GM19372 (cell line): Measurements from ENCODE around the gene PPP1R1B.
"Not testable (repeated sequence)": the region's sequence is repeated elsewhere in the genome, so short reads cannot be mapped to it uniquely, and the experiment has no call there.

Experiments used
- ATAC-seq: cut with Tn5 transposase; IDR thresholded peaks from one replicate; pipeline ENCODE4 v1.9.1; 2021; ENCODE audit warnings: mild to moderate bottlenecking, low read depth, moderate library complexity; ENCODE audit not compliant: unreplicated experiment

The PPP1R1B gene

DNA sequence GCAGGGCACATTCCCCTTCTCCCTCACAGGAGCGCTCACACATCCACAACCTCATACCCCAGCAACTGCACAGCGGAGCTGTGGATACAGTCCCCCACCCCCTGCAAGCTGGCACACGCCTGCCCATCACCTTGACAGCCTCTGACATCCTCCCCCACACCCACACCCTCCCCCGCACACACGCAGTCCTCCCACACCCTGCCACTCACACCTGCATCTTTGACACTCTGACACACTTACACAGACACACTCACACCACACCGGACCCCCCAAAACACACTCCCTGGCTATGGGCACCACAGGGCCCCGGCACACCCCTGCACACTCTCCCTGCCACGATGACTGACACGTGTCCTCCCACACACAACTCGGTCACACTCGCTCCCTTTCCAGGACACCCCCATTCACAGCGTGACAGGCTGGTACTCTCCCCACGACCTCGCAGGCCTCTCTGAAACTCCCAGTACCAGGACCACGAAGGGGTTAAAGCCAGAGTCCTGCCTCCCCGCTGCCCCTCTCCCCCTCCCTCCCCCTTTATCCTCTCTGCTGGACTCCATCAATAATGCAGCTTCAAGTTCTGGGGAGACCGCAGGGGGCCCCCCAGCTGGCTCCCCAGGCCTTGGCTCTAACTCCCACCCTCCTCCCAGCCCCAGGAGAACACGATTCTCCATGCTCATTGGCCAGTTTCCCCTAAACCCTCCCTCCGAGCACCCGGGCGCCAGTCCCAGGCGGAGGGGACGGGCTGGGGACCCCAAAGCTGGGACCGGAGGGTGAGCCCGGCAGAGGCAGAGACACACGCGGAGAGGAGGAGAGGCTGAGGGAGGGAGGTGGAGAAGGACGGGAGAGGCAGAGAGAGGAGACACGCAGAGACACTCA lies at the start of gene PPP1R1B:
Gene PPP1R1B, plus strand, starts transcription at position 782 of the 876 bp plus-strand sequence. CDS start 441 bp downstream, outside the sequence.
- ATAC-seq, result no peak

- no peak for ATAC-seq
Observed at GRCh38 chr17:39578272-39578671, 48.5 kb upstream of the PPP1R1B start.

GRCh38 chr17:39579318-39580081 lies 47.3 kb upstream of the PPP1R1B start:
- no peak for ATAC-seq

DNA sequence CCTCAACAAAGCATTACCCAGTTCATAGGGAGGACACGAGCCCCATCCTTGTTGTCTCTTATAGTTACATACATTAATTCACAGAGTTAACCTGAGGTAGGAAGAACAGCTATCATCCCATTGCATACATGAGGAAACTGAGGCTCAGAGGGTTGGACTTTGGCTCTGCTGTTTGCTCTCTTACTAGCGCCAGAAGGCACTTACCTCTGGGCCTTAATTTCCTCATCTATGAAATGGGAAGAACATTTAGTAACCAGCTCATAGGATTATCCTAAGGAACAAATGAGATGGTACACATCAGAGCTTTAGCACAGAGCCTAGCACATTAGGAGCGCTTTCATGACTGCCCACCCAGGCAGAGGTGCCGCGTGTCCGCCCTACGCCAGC lies 46.7 kb upstream of the PPP1R1B start:
- no peak for ATAC-seq

GRCh38 chr17:39581071-39581758 lies 45.5 kb upstream of the PPP1R1B start:
- no peak for ATAC-seq

- ATAC-seq, result no peak
Observed at GRCh38 chr17:39581759-39582085, 45.0 kb upstream of the PPP1R1B start.

DNA sequence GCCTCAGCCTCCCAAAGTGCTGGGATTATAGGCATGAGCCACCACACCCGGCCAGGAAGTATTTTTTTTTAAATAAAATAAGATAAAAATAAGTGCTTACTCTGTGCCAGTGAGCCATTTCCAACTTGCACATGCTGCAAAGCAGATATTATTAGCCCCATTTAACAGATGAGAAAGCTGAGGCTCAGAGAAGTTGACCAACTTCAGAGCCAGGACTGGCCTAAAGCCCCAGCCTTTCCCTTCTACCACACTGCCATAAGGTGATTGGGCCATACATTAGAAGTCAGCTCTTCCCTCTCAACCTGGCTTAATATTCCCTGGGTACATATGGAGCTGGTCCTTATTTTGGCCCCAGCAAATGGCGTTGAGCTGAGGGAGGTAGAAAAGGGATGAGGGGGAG lies 44.1 kb upstream of the PPP1R1B start:
- no peak for ATAC-seq

GRCh38 chr17:39590180-39590579 lies 36.6 kb upstream of the PPP1R1B start:
- not testable (repeated sequence) for ATAC-seq

- no peak for ATAC-seq
Observed at GRCh38 chr17:39591958-39592954, 34.5 kb upstream of the PPP1R1B start.

- ATAC-seq, result no peak
Observed at GRCh38 chr17:39593371-39593770, 33.4 kb upstream of the PPP1R1B start.

DNA sequence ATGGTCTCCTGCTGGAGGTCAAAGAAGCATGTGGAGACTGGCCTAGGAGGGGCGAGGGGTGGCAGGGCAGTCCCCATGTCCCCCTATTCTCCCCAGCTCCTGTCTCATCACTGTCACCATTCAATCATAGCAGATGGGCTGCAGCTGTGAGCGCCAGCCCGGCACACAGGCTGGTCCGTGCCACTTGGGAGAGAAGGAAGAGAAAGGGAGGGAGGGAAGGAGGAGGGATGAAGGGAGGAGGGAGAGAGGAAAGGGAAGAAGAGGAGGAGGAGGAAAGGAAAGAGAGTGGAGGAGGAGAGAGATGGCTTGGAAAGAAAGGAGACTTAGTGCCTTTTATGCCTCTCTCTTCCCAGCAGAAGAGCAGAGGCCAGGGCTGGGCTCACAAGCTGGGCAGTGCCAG lies 31.5 kb upstream of the PPP1R1B start:
- ATAC-seq, result no peak

GRCh38 chr17:39595928-39596510 lies 30.7 kb upstream of the PPP1R1B start:
- no peak for ATAC-seq

DNA sequence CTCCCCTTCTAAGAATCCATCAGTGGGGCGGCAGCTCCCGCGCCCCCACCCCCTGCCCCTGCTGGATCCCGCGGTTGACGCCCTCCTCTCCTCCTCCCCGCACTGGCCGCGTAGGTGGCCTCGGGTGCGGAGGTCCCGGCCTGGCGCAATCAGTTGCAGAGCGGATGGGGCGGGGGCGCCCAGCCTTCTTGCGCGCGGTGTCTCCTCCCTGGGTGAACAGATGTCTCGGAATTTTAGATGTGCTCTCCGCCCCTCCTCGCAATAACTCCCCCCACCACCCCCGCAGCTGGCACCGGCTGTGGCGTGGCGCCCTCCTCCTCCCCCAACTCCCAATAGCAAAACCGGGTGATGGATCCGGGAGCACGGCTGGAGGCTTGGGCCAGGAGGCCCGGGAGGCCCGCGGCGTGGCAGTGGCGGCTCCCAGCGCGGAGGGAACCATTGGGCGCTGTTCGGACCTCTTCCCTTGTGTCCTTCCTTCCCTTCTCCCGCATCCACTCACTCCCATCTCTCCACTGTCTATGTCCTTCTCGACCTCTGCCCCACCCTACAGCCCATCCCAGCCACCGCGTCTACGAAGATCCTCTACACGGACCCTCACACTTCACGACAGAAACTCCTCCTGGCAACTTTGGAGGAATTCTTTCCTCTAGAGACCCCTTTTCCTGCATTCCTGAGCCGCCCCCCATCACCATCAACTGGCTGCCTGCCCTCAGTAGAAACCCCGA lies 30.0 kb upstream of the PPP1R1B start:
- ATAC-seq, result no peak

DNA sequence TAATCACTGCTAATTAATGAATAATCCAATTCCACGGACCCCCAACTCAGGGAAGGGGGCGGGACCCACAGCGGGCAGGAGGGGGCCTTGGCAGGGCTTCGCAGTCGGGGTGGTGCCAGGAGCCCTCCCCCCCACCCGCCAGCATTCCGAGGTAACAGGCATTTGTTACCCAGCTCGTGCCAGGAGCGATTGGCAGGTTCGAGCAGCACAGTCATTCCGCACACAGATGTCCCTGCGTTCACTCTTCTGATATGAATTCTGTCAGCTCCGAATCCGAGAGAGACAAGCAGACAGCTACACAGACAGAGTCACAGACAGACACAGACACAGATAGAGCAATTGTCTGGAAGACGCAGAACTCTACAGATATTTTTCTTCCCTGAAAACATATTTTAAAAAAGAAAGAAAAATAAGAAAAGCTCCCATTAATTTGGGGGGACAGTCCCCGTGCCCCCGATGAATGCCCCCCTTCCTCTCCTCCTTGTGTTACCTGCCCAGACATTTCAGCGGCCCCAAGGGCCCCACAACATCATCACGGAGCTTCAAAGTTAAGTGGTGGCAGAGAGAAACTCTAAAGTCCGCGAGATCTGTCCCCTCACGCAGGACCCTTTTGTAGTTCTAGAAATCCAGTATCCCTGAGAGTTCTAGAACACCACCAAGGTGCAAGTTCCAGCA lies 29.2 kb upstream of the PPP1R1B start:
- no peak for ATAC-seq

DNA sequence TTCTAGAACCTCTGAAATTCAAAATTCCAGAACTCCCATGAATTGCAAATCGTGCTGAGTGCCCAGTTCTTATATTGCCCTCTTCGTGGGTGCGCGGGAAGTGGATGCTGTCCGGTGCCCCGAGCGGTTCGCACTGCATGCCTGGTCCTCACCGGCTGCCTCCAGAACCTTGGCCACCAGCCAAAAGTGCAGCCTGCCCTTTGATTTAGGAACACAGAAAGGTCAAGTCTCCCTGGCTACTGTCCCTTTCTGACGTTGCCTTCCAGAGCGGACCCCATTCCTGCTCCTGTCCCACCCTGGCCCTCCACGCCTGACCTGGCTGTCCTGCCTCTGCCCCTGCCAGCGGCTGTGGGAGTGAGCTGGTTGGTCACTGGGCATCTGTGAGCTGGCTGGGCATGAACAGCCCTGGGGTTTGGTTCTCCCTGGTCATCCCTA lies 28.7 kb upstream of the PPP1R1B start:
- ATAC-seq, result no peak

GRCh38 chr17:39598630-39599003 lies 28.1 kb upstream of the PPP1R1B start:
- ATAC-seq, result no peak

GRCh38 chr17:39599004-39599664 lies 27.6 kb upstream of the PPP1R1B start:
- ATAC-seq, result no peak

DNA sequence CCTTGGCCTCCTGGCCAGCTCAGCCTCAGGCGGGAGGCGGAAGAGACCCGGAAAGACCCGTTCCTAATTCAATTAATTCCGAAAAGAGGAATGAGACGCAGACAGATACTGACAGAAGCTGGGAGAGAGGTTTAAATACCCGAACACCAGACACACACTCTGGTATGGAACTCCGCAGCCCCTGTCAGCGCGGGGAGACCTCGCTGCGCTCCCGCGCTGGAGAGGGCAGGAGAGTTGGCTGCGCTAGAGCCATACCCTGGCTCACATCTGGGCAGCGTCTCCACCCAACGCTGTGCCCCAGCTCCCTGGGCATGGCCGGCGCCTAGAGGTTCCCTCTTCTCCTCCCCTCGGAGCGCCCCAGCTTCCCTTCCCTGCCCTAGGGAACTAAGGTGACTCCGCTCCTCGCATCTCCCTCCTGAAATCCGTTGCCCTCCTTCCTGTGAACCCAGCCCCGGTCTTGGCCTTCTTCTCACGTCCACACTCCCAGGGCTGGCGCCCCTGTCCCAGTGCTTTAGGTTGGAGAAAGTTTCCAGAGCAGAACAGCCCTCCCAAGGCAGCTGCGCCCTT lies 27.0 kb upstream of the PPP1R1B start:
- ATAC-seq, result no peak
